ENCODE results near the gene RANBP17. TPM values are rescaled to one million over a fixed set of nuclear protein-coding genes. Genes with fewer than 3 reads are reported as not detected.

Gene RANBP17
- total RNA-seq, 1 experiment from 2014 or later, result 19.0 TPM

- no peak overlapping the region for H3K27ac Mint-ChIP-seq (ENCODE audit: low read depth, unreplicated experiment)
- intact Hi-C loops (cut with micrococcal nuclease), result no loop called here
- DNase-seq (ENCODE audit: unreplicated experiment), result no peak
- H3K36me3 Mint-ChIP-seq (ENCODE audit: insufficient read depth, unreplicated experiment), result no peaks in the 10 kb centered on the region
- CTCF ChIA-PET, result interaction anchor here (0.5 to 1.1 kb wide), 5 partner anchors 25 to 371 kb away, joined by 3 to 4 read pairs (median 3); no protein-coding TSS in a partner anchor
- H3K27me3 Mint-ChIP-seq (ENCODE audit: insufficient read depth, unreplicated experiment), result peaks cover 42% of the 10 kb centered on the region
- H3K4me3 Mint-ChIP-seq (ENCODE audit: unreplicated experiment), result no peak overlapping the region
- no peak for TF ChIP-seq CTCF (IDR thresholded peaks at IDR 0.05; ENCODE audit: unreplicated experiment)
- POLR2A ChIA-PET, result no interaction called here
- peaks cover 9% of the 10 kb centered on the region for H3K4me1 Mint-ChIP-seq (ENCODE audit: insufficient read depth, unreplicated experiment)
- BruUV-seq (replicated peaks), result no TSS peak
- peaks cover 11% of the 10 kb centered on the region for H3K9me3 Mint-ChIP-seq (ENCODE audit: unreplicated experiment)
Measured at GRCh38 chr5:171316258-171317121, 454.7 kb downstream of the RANBP17 start.

GRCh38 chr5:171317230-171317629 lies 455.4 kb downstream of the RANBP17 start:
- ChIA-PET CTCF (interaction anchor here (1.1 kb wide), 1 partner anchor 24 kb away, joined by 4 read pairs; no protein-coding TSS in a partner anchor), POLR2A (no interaction called here)
- intact Hi-C loops (cut with micrococcal nuclease), result no loop called here
- no peak for TF ChIP-seq CTCF (IDR thresholded peaks at IDR 0.05; ENCODE audit: unreplicated experiment)
- H3K4me1 Mint-ChIP-seq (ENCODE audit: insufficient read depth, unreplicated experiment), result peaks cover 9% of the 10 kb centered on the region
- peaks cover 11% of the 10 kb centered on the region for H3K9me3 Mint-ChIP-seq (ENCODE audit: unreplicated experiment)
- no peak overlapping the region for H3K4me3 Mint-ChIP-seq (ENCODE audit: unreplicated experiment)
- no peaks in the 10 kb centered on the region for H3K36me3 Mint-ChIP-seq (ENCODE audit: insufficient read depth, unreplicated experiment)
- H3K27me3 Mint-ChIP-seq (ENCODE audit: insufficient read depth, unreplicated experiment), result peaks cover 49% of the 10 kb centered on the region
- no peak for DNase-seq (ENCODE audit: unreplicated experiment)
- BruUV-seq (replicated peaks), result no TSS peak
- H3K27ac Mint-ChIP-seq (ENCODE audit: low read depth, unreplicated experiment), result no peak overlapping the region

- Mint-ChIP-seq H3K27me3 (ENCODE audit: insufficient read depth, unreplicated experiment) (peaks cover 41% of the 10 kb centered on the region), H3K27ac (ENCODE audit: low read depth, unreplicated experiment) (no peak overlapping the region), H3K4me1 (ENCODE audit: insufficient read depth, unreplicated experiment) (peaks cover 4% of the 10 kb centered on the region), H3K4me3 (ENCODE audit: unreplicated experiment) (no peak overlapping the region), H3K9me3 (ENCODE audit: unreplicated experiment) (peaks cover 5% of the 10 kb centered on the region), H3K36me3 (ENCODE audit: insufficient read depth, unreplicated experiment) (no peaks in the 10 kb centered on the region)
- no TSS peak for BruUV-seq (replicated peaks)
- no peak for TF ChIP-seq CTCF (IDR thresholded peaks at IDR 0.05; ENCODE audit: unreplicated experiment)
- ChIA-PET CTCF (interaction anchor here (0.6 to 1.5 kb wide), 4 partner anchors 9 to 527 kb away, joined by 3 to 6 read pairs (median 3); partner anchors contain the start of gene TLX3), POLR2A (no interaction called here)
- intact Hi-C loops (cut with micrococcal nuclease), result no loop called here
- no peak for DNase-seq (ENCODE audit: unreplicated experiment)
Measured at GRCh38 chr5:171318026-171318425, 456.2 kb downstream of the RANBP17 start.

- Mint-ChIP-seq H3K27me3 (ENCODE audit: insufficient read depth, unreplicated experiment) (peaks cover 36% of the 10 kb centered on the region), H3K27ac (ENCODE audit: low read depth, unreplicated experiment) (no peak overlapping the region), H3K36me3 (ENCODE audit: insufficient read depth, unreplicated experiment) (no peaks in the 10 kb centered on the region), H3K4me1 (ENCODE audit: insufficient read depth, unreplicated experiment) (no peaks in the 10 kb centered on the region), H3K9me3 (ENCODE audit: unreplicated experiment) (no peaks in the 10 kb centered on the region), H3K4me3 (ENCODE audit: unreplicated experiment) (no peak overlapping the region)
- intact Hi-C loops (cut with micrococcal nuclease), result no loop called here
- DNase-seq (ENCODE audit: unreplicated experiment), result no peak
- BruUV-seq (replicated peaks), result no TSS peak
- no peak for TF ChIP-seq CTCF (IDR thresholded peaks at IDR 0.05; ENCODE audit: unreplicated experiment)
- ChIA-PET POLR2A (no interaction called here), CTCF (interaction anchor here (0.5 to 0.8 kb wide), 2 partner anchors 123 to 987 kb away, joined by 3 read pairs; no protein-coding TSS in a partner anchor)
Measured at GRCh38 chr5:171321447-171321846, 459.6 kb downstream of the RANBP17 start.
